OCI-LY3 (cell line): ENCODE results near the gene CDT1.

Experiments used
- H2AFZ ChIP-seq: fragments of 200-600, 300-600 bp; shearing (Covaris generic); 2 replicates; pipeline ENCODE4 v1.6.0; 2014; ENCODE audit warnings: antibody characterized with exemption, low read depth, low read length
- H3K27ac ChIP-seq: fragments of 200-600, 300-600 bp; sonication (generic); 2 replicates; pipeline ENCODE4 v1.5.1; 2014; ENCODE audit warnings: mild to moderate bottlenecking, low read length, moderate library complexity, mixed read lengths
- H3K27me3 ChIP-seq: fragments of 200-600, 300-600 bp; sonication (generic); 2 replicates; pipeline ENCODE4 v1.6.1; 2014; ENCODE audit warnings: low read depth, low read length, mixed read lengths
- H3K36me3 ChIP-seq: fragments of 200-600, 300-600 bp; sonication (generic); replicated peaks from 2 replicates; pipeline ENCODE3; 2014; ENCODE audit warnings: low read depth, low read length, mixed read lengths
- H3K4me1 ChIP-seq: fragments of 300-600, 200-600 bp; sonication (generic); 2 replicates; pipeline ENCODE4 v1.6.1; 2014; ENCODE audit warnings: low read length, mixed read lengths
- H3K4me2 ChIP-seq: fragments of 200-600, 300-600 bp; sonication (generic); 2 replicates; pipeline ENCODE4 v1.6.1; 2014; ENCODE audit warnings: low read length, mixed read lengths
- H3K4me3 ChIP-seq: fragments of 300-600, 200-600 bp; sonication (generic); 2 replicates; pipeline ENCODE4 v1.5.1; 2014; ENCODE audit warnings: antibody characterized with exemption, mild to moderate bottlenecking, low read length, moderate library complexity
- H3K79me2 ChIP-seq: fragments of 300-600, 200-600 bp; shearing (Covaris generic); 2 replicates; pipeline ENCODE4 v1.6.1; 2014; ENCODE audit warnings: mild to moderate bottlenecking, low read length, mixed read lengths
- H3K9ac ChIP-seq: fragments of 300-600, 200-600 bp; shearing (Covaris generic); 2 replicates; pipeline ENCODE4 v1.6.0; 2014; ENCODE audit warnings: mild to moderate bottlenecking, low read length, moderate library complexity
- H3K9me3 ChIP-seq: fragments of 200-600, 300-600 bp; shearing (Covaris generic); 2 replicates; pipeline ENCODE4 v1.6.1; 2014; ENCODE audit warnings: low read length, mixed read lengths; ENCODE audit not compliant: insufficient read depth
- H4K20me1 ChIP-seq: fragments of 200-600, 300-600 bp; sonication (generic); 2 replicates; pipeline ENCODE4 v1.6.1; 2016; ENCODE audit warnings: low read length, mixed read lengths; ENCODE audit not compliant: insufficient read depth
- EZH2phosphoT487 ChIP-seq: fragments of 200-600 bp; shearing (Covaris generic); IDR thresholded peaks from 2 replicates; pipeline ENCODE4 v1.6.1; 2018; ENCODE audit warnings: antibody characterized with exemption, mixed run types, low read depth
- TF ChIP-seq, protein P1 (sequence below): fragments of 200-600, 300-600 bp; sonication (generic); IDR thresholded peaks from 2 replicates; pipeline ENCODE4 v1.5.1; 2014; ENCODE audit warnings: antibody characterized with exemption, low read length, low read depth

Gene CDT1

DNA sequence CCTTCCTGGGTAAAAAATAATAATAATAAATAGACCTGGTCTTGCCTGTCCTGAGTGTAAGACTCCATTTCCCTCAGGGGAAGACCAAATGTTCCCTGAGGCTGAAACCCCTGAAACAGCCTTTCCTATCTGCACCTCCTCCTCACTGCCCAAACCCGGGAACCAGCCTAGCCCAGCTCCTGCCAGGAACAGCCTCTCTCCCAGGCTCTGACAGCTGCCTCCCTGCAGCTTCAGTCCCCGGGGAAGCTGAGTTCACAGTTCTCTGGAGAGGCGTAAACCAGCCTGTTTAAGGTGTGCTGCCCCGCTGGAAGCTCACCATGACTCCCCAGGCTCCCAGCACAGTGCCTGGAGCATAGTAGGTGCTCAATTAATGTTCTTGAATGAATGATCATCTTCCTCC lies 7.3 kb upstream of the CDT1 start:
- TF ChIP-seq, protein P1, sequence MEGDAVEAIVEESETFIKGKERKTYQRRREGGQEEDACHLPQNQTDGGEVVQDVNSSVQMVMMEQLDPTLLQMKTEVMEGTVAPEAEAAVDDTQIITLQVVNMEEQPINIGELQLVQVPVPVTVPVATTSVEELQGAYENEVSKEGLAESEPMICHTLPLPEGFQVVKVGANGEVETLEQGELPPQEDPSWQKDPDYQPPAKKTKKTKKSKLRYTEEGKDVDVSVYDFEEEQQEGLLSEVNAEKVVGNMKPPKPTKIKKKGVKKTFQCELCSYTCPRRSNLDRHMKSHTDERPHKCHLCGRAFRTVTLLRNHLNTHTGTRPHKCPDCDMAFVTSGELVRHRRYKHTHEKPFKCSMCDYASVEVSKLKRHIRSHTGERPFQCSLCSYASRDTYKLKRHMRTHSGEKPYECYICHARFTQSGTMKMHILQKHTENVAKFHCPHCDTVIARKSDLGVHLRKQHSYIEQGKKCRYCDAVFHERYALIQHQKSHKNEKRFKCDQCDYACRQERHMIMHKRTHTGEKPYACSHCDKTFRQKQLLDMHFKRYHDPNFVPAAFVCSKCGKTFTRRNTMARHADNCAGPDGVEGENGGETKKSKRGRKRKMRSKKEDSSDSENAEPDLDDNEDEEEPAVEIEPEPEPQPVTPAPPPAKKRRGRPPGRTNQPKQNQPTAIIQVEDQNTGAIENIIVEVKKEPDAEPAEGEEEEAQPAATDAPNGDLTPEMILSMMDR, result no peak
- TF ChIP-seq EZH2phosphoT487, result no peak
- peaks cover 7% of the 10 kb centered on the region for H3K36me3 ChIP-seq
- H3K27me3 ChIP-seq, result peaks cover 19% of the 10 kb centered on the region
- no peak overlapping the region for H3K4me3 ChIP-seq
- H3K9me3 ChIP-seq, result no peaks in the 10 kb centered on the region
- H3K79me2 ChIP-seq, result no peaks in the 10 kb centered on the region
- H2AFZ ChIP-seq, result no peak overlapping the region
- H3K27ac ChIP-seq, result no peak overlapping the region
- H3K9ac ChIP-seq, result no peak overlapping the region
- no peaks in the 10 kb centered on the region for H4K20me1 ChIP-seq
- no peak overlapping the region for H3K4me2 ChIP-seq
- H3K4me1 ChIP-seq, result no peaks in the 10 kb centered on the region

- Histone ChIP-seq H3K9ac (no peak overlapping the region), H3K4me3 (no peak overlapping the region), H3K27me3 (peaks cover 4% of the 10 kb centered on the region; the same call in 1 of the 2 replicates), H3K4me2 (no peak overlapping the region), H4K20me1 (no peaks in the 10 kb centered on the region), H3K36me3 (peaks cover 10% of the 10 kb centered on the region), H3K9me3 (no peaks in the 10 kb centered on the region), H3K27ac (no peak overlapping the region), H3K4me1 (peaks cover 7% of the 10 kb centered on the region; the same call in 1 of the 2 replicates), H3K79me2 (no peaks in the 10 kb centered on the region), H2AFZ (no peak overlapping the region)
- TF ChIP-seq EZH2phosphoT487, result no peak
- TF ChIP-seq, protein P1, result no peak
Observed at GRCh38 chr16:88798073-88798472, 5.5 kb upstream of the CDT1 start.

GRCh38 chr16:88798772-88799455 lies 4.7 kb upstream of the CDT1 start:
- H3K27me3 ChIP-seq, result no peaks in the 10 kb centered on the region
- H3K4me3 ChIP-seq, result no peak overlapping the region
- no peak overlapping the region for H3K4me2 ChIP-seq
- peaks cover 7% of the 10 kb centered on the region; the same call in 1 of the 2 replicates for H3K4me1 ChIP-seq
- no peak for TF ChIP-seq EZH2phosphoT487
- TF ChIP-seq, protein P1, result no peak
- H2AFZ ChIP-seq, result no peak overlapping the region
- H3K9ac ChIP-seq, result no peak overlapping the region
- no peak overlapping the region for H3K27ac ChIP-seq
- H4K20me1 ChIP-seq, result no peaks in the 10 kb centered on the region
- H3K79me2 ChIP-seq, result peaks cover 3% of the 10 kb centered on the region
- peaks cover 10% of the 10 kb centered on the region for H3K36me3 ChIP-seq
- H3K9me3 ChIP-seq, result no peaks in the 10 kb centered on the region

DNA sequence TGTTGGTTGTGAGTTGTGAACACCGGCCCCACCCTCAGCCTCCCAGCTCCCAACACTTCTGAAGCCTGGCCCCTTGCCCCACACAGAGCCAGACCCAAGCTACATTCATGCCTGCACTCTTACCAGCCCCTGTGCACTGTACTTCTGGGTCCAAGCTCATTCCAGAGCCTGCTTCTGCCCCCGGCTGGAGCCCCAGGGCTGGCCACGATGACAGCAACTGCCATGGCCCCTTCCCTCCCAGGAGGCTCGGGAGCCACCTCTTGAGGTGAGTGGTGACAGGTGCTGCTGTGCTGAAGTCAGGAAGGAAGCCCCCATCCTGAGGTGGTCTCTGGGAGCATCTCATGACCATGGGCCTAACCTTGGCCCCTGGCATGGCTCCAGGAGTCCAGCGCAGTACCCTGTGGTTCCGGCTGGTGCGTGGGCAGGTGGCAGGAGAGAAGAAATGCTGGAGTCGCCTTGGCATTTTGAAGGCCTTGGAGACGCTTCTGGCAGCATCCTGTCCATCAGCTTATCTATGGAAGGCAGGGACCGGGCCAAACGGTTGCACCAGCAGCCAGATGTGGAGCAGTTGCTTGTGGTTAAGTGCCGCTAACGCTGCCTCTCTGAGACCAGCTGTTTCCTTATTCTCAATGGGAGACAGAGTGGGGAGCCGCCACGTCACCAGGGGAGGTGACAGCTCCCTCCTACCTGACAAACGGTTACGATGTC lies 3.9 kb upstream of the CDT1 start:
- Histone ChIP-seq H3K27me3 (no peaks in the 10 kb centered on the region), H2AFZ (no peak overlapping the region), H3K4me2 (no peak overlapping the region), H3K9me3 (no peaks in the 10 kb centered on the region), H3K9ac (no peak overlapping the region), H4K20me1 (peaks cover 1% of the 10 kb centered on the region), H3K4me1 (peaks cover 8% of the 10 kb centered on the region; the same call in 1 of the 2 replicates), H3K27ac (no peak overlapping the region), H3K4me3 (no peak overlapping the region), H3K36me3 (peaks cover 12% of the 10 kb centered on the region), H3K79me2 (peaks cover 11% of the 10 kb centered on the region)
- TF ChIP-seq EZH2phosphoT487, result no peak
- TF ChIP-seq, protein P1, result no peak
